Chondrocyte (in vitro differentiated cells): ENCODE data around the gene PRKAG2. TPM values are rescaled to one million over a fixed set of nuclear protein-coding genes. Genes with fewer than 3 reads are reported as not detected.

Experiments
- DNase-seq: peaks from one replicate; pipeline ENCODE4 v3.0.0; 2021; ENCODE audit warnings: mixed read lengths, low spot score
- H3K27ac Mint-ChIP-seq: one replicate; pipeline ENCODE4 v1.8.0; 2021; ENCODE audit warnings: mild to moderate bottlenecking, moderate library complexity, mixed read lengths; ENCODE audit not compliant: unreplicated experiment
- H3K27me3 Mint-ChIP-seq: 2 replicates; pipeline ENCODE4 v1.8.0; 2021; ENCODE audit warnings: low read depth, mixed read lengths
- H3K36me3 Mint-ChIP-seq: 2 replicates; pipeline ENCODE4 v1.8.0; 2021; ENCODE audit warnings: low read depth, mixed read lengths
- H3K4me1 Mint-ChIP-seq: 2 replicates; pipeline ENCODE4 v1.8.0; 2021; ENCODE audit warnings: low read depth, mild to moderate bottlenecking, mixed read lengths
- H3K4me3 Mint-ChIP-seq: one replicate; pipeline ENCODE4 v1.8.0; 2021; ENCODE audit warnings: mild to moderate bottlenecking, moderate library complexity, mixed read lengths; ENCODE audit not compliant: unreplicated experiment
- H3K9me3 Mint-ChIP-seq: 2 replicates; pipeline ENCODE4 v1.8.0; 2021; ENCODE audit warnings: low read depth, mixed read lengths
- CTCF ChIP-seq: fragments of 200-600 bp; sonication (generic); IDR thresholded peaks from 2 replicates; pipeline ENCODE4 v1.5.0; 2021; ENCODE audit warnings: antibody characterized with exemption, mild to moderate bottlenecking, moderate library complexity
- total RNA-seq: library from RNA; stranded (reverse); gene quantifications from 3 replicates; pipeline ENCODE4 v1.2.1, GENCODE V29; 2021

Gene PRKAG2
- total RNA-seq, 1 donor from 2014 or later: 35.4 TPM

GRCh38 chr7:151809146-151809863 lies 67.6 kb downstream of the PRKAG2 start:
- peaks cover 6% of the 10 kb centered on the region for H3K9me3 Mint-ChIP-seq
- peaks cover 22% of the 10 kb centered on the region for H3K4me1 Mint-ChIP-seq
- H3K36me3 Mint-ChIP-seq: peaks cover 4% of the 10 kb centered on the region
- no peak overlapping the region for H3K27ac Mint-ChIP-seq
- peaks cover 44% of the 10 kb centered on the region for H3K27me3 Mint-ChIP-seq
- no peak for DNase-seq
- no peak for TF ChIP-seq CTCF
- H3K4me3 Mint-ChIP-seq: no peak overlapping the region

DNA sequence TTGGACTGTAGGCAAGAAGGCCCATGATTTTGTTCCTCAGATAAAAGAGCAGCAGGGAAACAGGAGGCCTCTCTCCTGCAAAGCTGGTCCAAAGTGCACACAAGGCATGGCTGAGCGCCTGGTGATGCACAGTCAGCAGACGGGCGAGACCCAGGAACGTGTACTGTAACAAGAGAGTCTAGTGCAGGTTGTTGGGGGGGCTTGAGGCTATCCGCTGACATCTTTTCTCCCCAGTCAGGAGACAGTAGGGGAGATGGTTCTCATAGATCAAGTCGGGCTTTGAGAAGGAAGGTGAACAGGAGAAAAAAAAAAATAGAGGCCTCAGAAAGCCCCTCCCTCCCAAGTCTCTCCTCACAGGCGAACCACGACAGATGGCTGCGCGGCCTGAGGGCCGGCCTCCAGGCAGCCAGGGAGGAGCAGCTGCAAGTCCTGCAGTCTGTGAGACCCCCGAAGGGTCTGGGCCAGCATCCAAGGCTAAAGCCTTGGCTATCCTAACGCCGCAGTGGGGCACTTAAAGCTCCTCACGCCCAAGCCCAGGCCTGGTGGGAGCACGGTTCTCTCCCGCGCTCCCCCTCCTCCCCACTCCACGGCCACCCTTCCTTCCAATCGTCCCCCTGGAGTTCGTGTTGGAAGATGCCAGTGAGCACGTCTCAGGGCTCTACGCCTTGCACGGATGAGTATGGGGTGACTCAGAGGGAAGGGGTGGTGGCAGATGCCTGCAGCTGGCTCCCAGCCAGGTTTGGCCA lies 68.3 kb downstream of the PRKAG2 start:
- no peak overlapping the region for H3K27ac Mint-ChIP-seq
- H3K36me3 Mint-ChIP-seq: peaks cover 4% of the 10 kb centered on the region
- H3K4me3 Mint-ChIP-seq: no peak overlapping the region
- DNase-seq: peak; percentile 82
- TF ChIP-seq CTCF: no peak
- H3K4me1 Mint-ChIP-seq: peaks cover 17% of the 10 kb centered on the region
- peaks cover 6% of the 10 kb centered on the region for H3K9me3 Mint-ChIP-seq
- H3K27me3 Mint-ChIP-seq: peaks cover 43% of the 10 kb centered on the region

GRCh38 chr7:151807846-151808245 lies 69.1 kb downstream of the PRKAG2 start:
- H3K36me3 Mint-ChIP-seq: peaks cover 3% of the 10 kb centered on the region
- peaks cover 6% of the 10 kb centered on the region for H3K9me3 Mint-ChIP-seq
- peaks cover 44% of the 10 kb centered on the region for H3K27me3 Mint-ChIP-seq
- H3K27ac Mint-ChIP-seq: no peak overlapping the region
- no peak for TF ChIP-seq CTCF
- peak; percentile 32 for DNase-seq
- H3K4me1 Mint-ChIP-seq: peaks cover 17% of the 10 kb centered on the region
- H3K4me3 Mint-ChIP-seq: no peak overlapping the region

- Mint-ChIP-seq H3K4me3 (no peak overlapping the region), H3K9me3 (peaks cover 6% of the 10 kb centered on the region), H3K27ac (no peak overlapping the region), H3K36me3 (peaks cover 3% of the 10 kb centered on the region), H3K27me3 (peaks cover 47% of the 10 kb centered on the region), H3K4me1 (peaks cover 17% of the 10 kb centered on the region)
- DNase-seq: peak; percentile 40
- TF ChIP-seq CTCF: no peak
Measured at GRCh38 chr7:151806952-151807775, 69.8 kb downstream of the PRKAG2 start.

DNA sequence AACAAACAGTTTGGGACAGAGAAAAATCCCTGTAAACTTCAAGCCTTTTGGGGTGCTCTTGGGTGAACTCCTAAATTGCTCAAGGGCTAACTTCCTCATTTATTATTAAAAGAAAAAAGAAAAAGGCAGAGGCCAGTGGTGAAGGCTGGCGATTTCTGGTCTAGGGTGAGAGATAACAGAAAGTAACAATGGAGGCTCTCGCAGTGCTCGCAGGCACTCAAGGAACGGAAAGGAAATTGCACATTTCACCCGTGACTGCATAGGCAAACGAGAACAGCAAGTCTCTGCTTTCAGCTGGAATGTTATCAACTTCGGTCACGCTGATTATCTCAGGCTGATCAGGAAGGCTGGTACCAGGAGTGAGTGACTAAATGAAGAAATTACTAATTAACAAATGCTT lies 70.7 kb downstream of the PRKAG2 start:
- Mint-ChIP-seq H3K27ac (no peak overlapping the region), H3K4me1 (peaks cover 17% of the 10 kb centered on the region), H3K36me3 (peaks cover 3% of the 10 kb centered on the region), H3K9me3 (peaks cover 6% of the 10 kb centered on the region), H3K4me3 (no peak overlapping the region), H3K27me3 (peaks cover 49% of the 10 kb centered on the region)
- no peak for DNase-seq
- TF ChIP-seq CTCF: no peak
